AG20443 (cell line): ENCODE results near the gene TMEM53.

Experiments used
- DNase-seq: peaks from one replicate; pipeline ENCODE4 v3.0.0; 2012; ENCODE audit warnings: low spot score, mixed read lengths

The TMEM53 gene

DNA sequence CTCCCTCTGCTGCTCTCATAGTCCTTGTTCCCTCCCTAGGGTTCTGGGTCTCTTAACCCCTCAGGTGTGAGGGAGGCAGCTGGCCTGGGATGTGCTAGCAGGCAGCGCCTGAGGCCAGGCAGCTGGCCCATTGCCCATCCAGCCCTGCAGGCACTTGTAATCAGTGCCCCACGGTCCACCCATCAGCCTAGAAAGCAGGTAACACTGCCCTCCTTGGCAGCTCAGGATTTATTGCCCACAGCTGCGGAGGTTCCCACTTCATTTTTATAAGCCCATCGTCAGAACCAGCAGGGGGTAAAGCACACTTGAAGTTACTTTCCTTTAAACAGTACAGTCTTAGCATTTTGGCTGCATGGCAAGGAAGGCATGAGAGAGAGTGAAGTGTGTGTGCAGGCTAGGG, 70.6 kb downstream of the TMEM53 start:
- DNase-seq, result no peak
